NT2/D1 (cell line): Measurements from ENCODE around the gene KNL1.

Experiments used
- SUZ12 ChIP-seq: IDR thresholded peaks from 2 replicates; pipeline ENCODE4 v1.6.1; 2011; ENCODE audit not compliant: insufficient read length, insufficient read depth; ENCODE audit errors: extremely low read depth
- YY1 ChIP-seq: IDR thresholded peaks from 2 replicates; pipeline ENCODE4 v1.6.1; 2011; ENCODE audit not compliant: insufficient read length, insufficient read depth

GRCh38 chr15:40575113-40575512 lies 18.9 kb upstream of the KNL1 start:
- TF ChIP-seq SUZ12 (no peak), YY1 (no peak)
